ENCODE measurements around the gene HOXB5.

Gene HOXB5

DNA sequence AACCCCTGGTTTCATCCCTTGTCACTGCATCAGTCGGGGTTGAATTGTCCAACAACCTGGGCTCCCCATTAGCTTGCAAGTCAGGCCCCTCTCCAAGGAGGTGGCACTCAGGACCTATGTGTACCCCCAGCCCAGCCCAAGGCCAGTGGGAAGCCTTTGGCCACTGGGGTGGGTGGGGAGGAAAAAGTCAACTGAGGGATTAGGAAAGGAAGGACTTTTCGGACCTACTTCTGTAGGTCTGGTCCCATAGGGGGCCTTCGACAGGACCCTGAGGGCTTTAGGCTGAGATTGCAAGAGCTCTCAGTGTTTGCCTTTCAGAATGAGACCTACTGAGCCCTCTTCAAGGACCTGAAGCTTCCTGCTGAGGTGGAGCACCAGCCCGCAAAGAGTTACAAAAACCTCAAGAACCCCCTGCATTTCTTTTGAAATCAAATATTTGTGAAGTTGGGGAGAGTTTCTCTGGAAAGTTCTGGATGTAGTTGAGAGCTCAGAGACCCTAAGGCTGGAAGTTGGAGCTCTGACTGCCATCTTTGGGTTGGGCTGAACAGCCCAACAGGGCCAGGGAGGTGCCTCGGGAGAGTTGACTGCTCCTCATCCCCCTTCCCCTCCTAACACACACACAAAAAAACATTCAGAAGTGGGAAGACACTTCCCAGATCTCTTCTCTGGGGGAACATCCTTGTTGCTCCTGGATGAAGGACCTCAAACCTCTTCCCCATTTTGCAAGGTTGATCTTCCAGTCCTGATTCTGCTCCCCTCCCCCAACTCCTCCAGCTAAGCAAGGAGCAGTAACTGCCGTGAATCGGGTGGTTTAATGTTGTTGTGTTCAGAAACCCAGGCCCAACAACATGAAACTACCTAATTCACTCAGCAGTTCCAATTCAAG is 38.4 kb upstream of the HOXB5 start:
- TF ChIP-seq EZH2 (IDR thresholded peaks at IDR 0.05; ENCODE audit: borderline replicate concordance, low read length) = no peak
- TF ChIP-seq CTCF (IDR thresholded peaks at IDR 0.05; ENCODE audit: low read length) = no peak
- no peaks in the 10 kb centered on the region for H3K4me1 ChIP-seq (ENCODE audit: insufficient read depth, low read length, severe bottlenecking)
- H3K27me3 ChIP-seq (ENCODE audit: insufficient read depth, low read length) = peaks cover 6% of the 10 kb centered on the region; the same call in 1 of the 2 replicates
- H2AFZ ChIP-seq (ENCODE audit: low read length) = no peak overlapping the region
- H3K9me3 ChIP-seq (ENCODE audit: low read length) = no peaks in the 10 kb centered on the region
- no peaks in the 10 kb centered on the region for H3K9me2 ChIP-seq (ENCODE audit: low read depth, low read length)
- H3K79me2 ChIP-seq (ENCODE audit: insufficient read depth, low read length) = no peaks in the 10 kb centered on the region
- no peaks in the 10 kb centered on the region for H3K36me3 ChIP-seq (ENCODE audit: insufficient read depth, low read length)
- H3K27ac ChIP-seq (ENCODE audit: low read depth, low read length, poor library complexity, severe bottlenecking) = no peak overlapping the region
- no peaks in the 10 kb centered on the region for H3F3A ChIP-seq (ENCODE audit: insufficient read depth, low read length)
- H3K4me2 ChIP-seq (ENCODE audit: low read length) = no peak overlapping the region
- no peak overlapping the region for H3K4me3 ChIP-seq (ENCODE audit: low read depth, low read length, poor library complexity, severe bottlenecking)
- no peaks in the 10 kb centered on the region for H4K20me1 ChIP-seq (ENCODE audit: insufficient read depth, low read length)
- H3K9ac ChIP-seq (ENCODE audit: low read length) = no peak overlapping the region

GRCh38 chr17:48630925-48631692 is 37.5 kb upstream of the HOXB5 start:
- Histone ChIP-seq H3K27ac (ENCODE audit: low read depth, low read length, poor library complexity, severe bottlenecking) (no peak overlapping the region), H3K79me2 (ENCODE audit: insufficient read depth, low read length) (no peaks in the 10 kb centered on the region), H3K9me2 (ENCODE audit: low read depth, low read length) (no peaks in the 10 kb centered on the region), H3K36me3 (ENCODE audit: insufficient read depth, low read length) (no peaks in the 10 kb centered on the region), H3K4me3 (ENCODE audit: low read depth, low read length, poor library complexity, severe bottlenecking) (no peak overlapping the region), H2AFZ (ENCODE audit: low read length) (no peak overlapping the region), H3K4me1 (ENCODE audit: insufficient read depth, low read length, severe bottlenecking) (no peaks in the 10 kb centered on the region), H4K20me1 (ENCODE audit: insufficient read depth, low read length) (no peaks in the 10 kb centered on the region), H3K9me3 (ENCODE audit: low read length) (no peaks in the 10 kb centered on the region), H3K27me3 (ENCODE audit: insufficient read depth, low read length) (peaks cover 6% of the 10 kb centered on the region; the same call in 1 of the 2 replicates), H3K4me2 (ENCODE audit: low read length) (no peak overlapping the region), H3K9ac (ENCODE audit: low read length) (no peak overlapping the region), H3F3A (ENCODE audit: insufficient read depth, low read length) (no peaks in the 10 kb centered on the region)
- TF ChIP-seq CTCF (IDR thresholded peaks at IDR 0.05; ENCODE audit: low read length) = no peak
- no peak for TF ChIP-seq EZH2 (IDR thresholded peaks at IDR 0.05; ENCODE audit: borderline replicate concordance, low read length)

GRCh38 chr17:48630009-48630924 is 36.7 kb upstream of the HOXB5 start:
- Histone ChIP-seq H3K4me1 (ENCODE audit: insufficient read depth, low read length, severe bottlenecking) (no peaks in the 10 kb centered on the region), H3F3A (ENCODE audit: insufficient read depth, low read length) (no peaks in the 10 kb centered on the region), H3K36me3 (ENCODE audit: insufficient read depth, low read length) (no peaks in the 10 kb centered on the region), H3K27ac (ENCODE audit: low read depth, low read length, poor library complexity, severe bottlenecking) (no peak overlapping the region), H3K4me3 (ENCODE audit: low read depth, low read length, poor library complexity, severe bottlenecking) (no peak overlapping the region), H3K9me2 (ENCODE audit: low read depth, low read length) (no peaks in the 10 kb centered on the region), H3K9me3 (ENCODE audit: low read length) (no peaks in the 10 kb centered on the region), H2AFZ (ENCODE audit: low read length) (no peak overlapping the region), H4K20me1 (ENCODE audit: insufficient read depth, low read length) (no peaks in the 10 kb centered on the region), H3K27me3 (ENCODE audit: insufficient read depth, low read length) (peaks cover 4% of the 10 kb centered on the region; the same call in 1 of the 2 replicates), H3K9ac (ENCODE audit: low read length) (no peak overlapping the region), H3K79me2 (ENCODE audit: insufficient read depth, low read length) (no peaks in the 10 kb centered on the region), H3K4me2 (ENCODE audit: low read length) (no peak overlapping the region)
- TF ChIP-seq CTCF (IDR thresholded peaks at IDR 0.05; ENCODE audit: low read length) = no peak
- TF ChIP-seq EZH2 (IDR thresholded peaks at IDR 0.05; ENCODE audit: borderline replicate concordance, low read length) = no peak
